Stimulated activated CD4-positive, alpha-beta T cell treated with anti-CD3 and anti-CD28 coated beads, TNF-alpha, amount 100 ng/mL, for 4 hours (primary cell): ENCODE results near the gene ZAR1L.

Experiments used
- DNase-seq, 3 experiments: peaks; one replicate each; pipeline ENCODE4 v3.0.0-alpha.2; 2020; ENCODE audit warnings: low read depth in 3 of 3

Gene ZAR1L

GRCh38 chr13:32300920-32301319 is 14.2 kb downstream of the ZAR1L start:
- no peak for DNase-seq

GRCh38 chr13:32300406-32300805 is 14.8 kb downstream of the ZAR1L start:
- no peak for DNase-seq

GRCh38 chr13:32299893-32300292 is 15.3 kb downstream of the ZAR1L start:
- no peak for DNase-seq

GRCh38 chr13:32298695-32299094 is 16.5 kb downstream of the ZAR1L start:
- DNase-seq = no peak

- DNase-seq = no peak
Observed at GRCh38 chr13:32297206-32297605, 18.0 kb downstream of the ZAR1L start.

GRCh38 chr13:32285633-32285965 is 29.6 kb downstream of the ZAR1L start:
- DNase-seq = no peak

- no peak for DNase-seq
Observed at GRCh38 chr13:32284927-32285632, 30.1 kb downstream of the ZAR1L start.

- DNase-seq = no peak
Observed at GRCh38 chr13:32282096-32282711, 33.0 kb downstream of the ZAR1L start.

- DNase-seq = no peak
Observed at GRCh38 chr13:32281096-32281495, 34.1 kb downstream of the ZAR1L start.

GRCh38 chr13:32278426-32278825 is 36.7 kb downstream of the ZAR1L start:
- DNase-seq = no peak

- DNase-seq = no peak
Observed at GRCh38 chr13:32277839-32278238, 37.3 kb downstream of the ZAR1L start.

GRCh38 chr13:32272021-32272683 is 43.0 kb downstream of the ZAR1L start:
- DNase-seq = no peak

- peak in 2 of 3 experiments; percentile 19 for DNase-seq
Observed at GRCh38 chr13:32267836-32268439, 47.2 kb downstream of the ZAR1L start.

GRCh38 chr13:32266130-32266529 is 49.0 kb downstream of the ZAR1L start:
- DNase-seq = no peak

- no peak for DNase-seq
Observed at GRCh38 chr13:32265726-32266125, 49.4 kb downstream of the ZAR1L start.

GRCh38 chr13:32264407-32264806 is 50.8 kb downstream of the ZAR1L start:
- no peak for DNase-seq

- DNase-seq = no peak
Observed at GRCh38 chr13:32262619-32263018, 52.5 kb downstream of the ZAR1L start.

GRCh38 chr13:32262165-32262564 is 53.0 kb downstream of the ZAR1L start:
- DNase-seq = no peak

GRCh38 chr13:32261567-32261966 is 53.6 kb downstream of the ZAR1L start:
- DNase-seq = no peak

- no peak for DNase-seq
Observed at GRCh38 chr13:32259116-32259515, 56.0 kb downstream of the ZAR1L start.

- no peak for DNase-seq
Observed at GRCh38 chr13:32257649-32258048, 57.5 kb downstream of the ZAR1L start.

- DNase-seq = no peak
Observed at GRCh38 chr13:32256243-32256642, 58.9 kb downstream of the ZAR1L start.

GRCh38 chr13:32255724-32256109 is 59.4 kb downstream of the ZAR1L start:
- DNase-seq = no peak
